ENCODE measurements around the gene GDPD1. TPM values are rescaled to one million over a fixed set of nuclear protein-coding genes. Genes with fewer than 3 reads are reported as not detected.

GDPD1 gene
- total and polyA plus RNA-seq, 9 of the 15 experiments (the other 6 are each of a cell fraction or from before 2014, with no cell fraction given), result 5.7 to 15.2 (median 9.3) TPM

GRCh38 chr17:59287452-59287851 lies 67.1 kb downstream of the GDPD1 start:
- Histone ChIP-seq H3K9ac (ENCODE audit: insufficient read depth in 1 of 2, low read depth in 2 of 2, low read length in 2 of 2) (no peak overlapping the region), H4K20me1 (replicated peaks; ENCODE audit: control insufficient read depth, insufficient read depth, low read length) (no peaks in the 10 kb centered on the region), H3K4me1 (replicated peaks in 1 of 2; ENCODE audit: control insufficient read depth in 2 of 2, insufficient read depth in 2 of 2, low read length in 2 of 2) (peaks cover 28 to 29% of the 10 kb centered on the region in 2 experiments), H3K9me3 (replicated peaks; ENCODE audit: control insufficient read depth, insufficient read depth, low read depth, low read length) (no peaks in the 10 kb centered on the region), H3K79me2 (ENCODE audit: control insufficient read depth, insufficient read depth, low read length) (no peaks in the 10 kb centered on the region), H3K27me3 (ENCODE audit: control insufficient read depth in 2 of 2, insufficient read depth in 2 of 2, low read length in 2 of 2) (no peaks in the 10 kb centered on the region), H2AFZ (ENCODE audit: low read depth, low read length) (no peak overlapping the region), H3K27ac (ENCODE audit: extremely low read depth, low read depth, low read length) (no peak overlapping the region; the same call in 2 of the 3 replicates), H3K4me2 (ENCODE audit: insufficient read depth, low read length) (no peak overlapping the region), H3K36me3 (ENCODE audit: control insufficient read depth, insufficient read depth, low read length) (no peaks in the 10 kb centered on the region), H3K4me3 (no peak overlapping the region), H3K9me1 (ENCODE audit: control insufficient read depth, insufficient read depth, low read length) (no peaks in the 10 kb centered on the region)
- ChIA-PET CTCF (ENCODE audit: low intra/inter-chr PET ratio) (no interaction called here), POLR2A (no interaction called here)
- intact Hi-C loops (cut with micrococcal nuclease), result no loop called here
- in situ Hi-C loops (cut with MboI), result no loop called here
- ATAC-seq (no peak), DNase-seq (ENCODE audit: extremely low read depth in 1 of 4, low spot score in 3 of 4) (peak in 2 of 4 experiments; percentile 12 to 32), FAIRE-seq (no peak)
- no TSS peak for BruUV-seq (replicated peaks)
- WGBS (ENCODE audit: insufficient coverage, low coverage, missing lambda C conversion rate), result 40% methylated on average over 1 of the region's 1 CpG
- TF ChIP-seq STAG1 (CRISPR knock-in tag; IDR thresholded peaks at IDR 0.05; ENCODE audit: borderline replicate concordance) (no peak), MIER1 (IDR thresholded peaks at IDR 0.05; ENCODE audit: low read depth) (0 out of 2 replicates have a peak, but pooled peaks have one; percentile 22), TRIM24 (IDR thresholded peaks at IDR 0.05) (0 out of 4 replicates have a peak, but pooled peaks of 1 of the 2 experiments have one; percentile 38), FOXJ2 (tag; IDR thresholded peaks at IDR 0.05) (no peak), HDAC8 (tag; IDR thresholded peaks at IDR 0.05) (no peak), SMARCE1 (IDR thresholded peaks at IDR 0.05) (peak; percentile 66), THRA (IDR thresholded peaks at IDR 0.05) (no peak), THAP7 (CRISPR knock-in tag; IDR thresholded peaks at IDR 0.05) (no peak), THRB (CRISPR knock-in tag; conservative IDR thresholded peaks at IDR 0.05) (no peak), EP400 (IDR thresholded peaks at IDR 0.05) (0 out of 2 replicates have a peak, but pooled peaks have one; percentile 21), TEAD2 (tag; IDR thresholded peaks at IDR 0.05) (no peak), HOXB6 (CRISPR knock-in tag; IDR thresholded peaks at IDR 0.05; ENCODE audit: borderline replicate concordance) (no peak), CREB1 (IDR thresholded peaks at IDR 0.05) (no peak), CREB1 (CRISPR knock-in tag; IDR thresholded peaks at IDR 0.05) (no peak), ZNF253 (CRISPR knock-in tag; conservative IDR thresholded peaks at IDR 0.05) (no peak), RBM17 (IDR thresholded peaks at IDR 0.05; ENCODE audit: borderline replicate concordance, low read depth, low read length) (no peak), MEIS2 (IDR thresholded peaks at IDR 0.05; ENCODE audit: partially characterized antibody) (peak; percentile 13), TFE3 (CRISPR knock-in tag; IDR thresholded peaks at IDR 0.05) (peak; percentile 87), DPF2 (IDR thresholded peaks at IDR 0.05) (peak; percentile 71), NFE2 (IDR thresholded peaks at IDR 0.05; ENCODE audit: low read depth) (peak; percentile 30), SRF (CRISPR knock-in tag; IDR thresholded peaks at IDR 0.05) (no peak)

All from K562 (cell line).